ENCODE data around the gene FHL3.

DNA sequence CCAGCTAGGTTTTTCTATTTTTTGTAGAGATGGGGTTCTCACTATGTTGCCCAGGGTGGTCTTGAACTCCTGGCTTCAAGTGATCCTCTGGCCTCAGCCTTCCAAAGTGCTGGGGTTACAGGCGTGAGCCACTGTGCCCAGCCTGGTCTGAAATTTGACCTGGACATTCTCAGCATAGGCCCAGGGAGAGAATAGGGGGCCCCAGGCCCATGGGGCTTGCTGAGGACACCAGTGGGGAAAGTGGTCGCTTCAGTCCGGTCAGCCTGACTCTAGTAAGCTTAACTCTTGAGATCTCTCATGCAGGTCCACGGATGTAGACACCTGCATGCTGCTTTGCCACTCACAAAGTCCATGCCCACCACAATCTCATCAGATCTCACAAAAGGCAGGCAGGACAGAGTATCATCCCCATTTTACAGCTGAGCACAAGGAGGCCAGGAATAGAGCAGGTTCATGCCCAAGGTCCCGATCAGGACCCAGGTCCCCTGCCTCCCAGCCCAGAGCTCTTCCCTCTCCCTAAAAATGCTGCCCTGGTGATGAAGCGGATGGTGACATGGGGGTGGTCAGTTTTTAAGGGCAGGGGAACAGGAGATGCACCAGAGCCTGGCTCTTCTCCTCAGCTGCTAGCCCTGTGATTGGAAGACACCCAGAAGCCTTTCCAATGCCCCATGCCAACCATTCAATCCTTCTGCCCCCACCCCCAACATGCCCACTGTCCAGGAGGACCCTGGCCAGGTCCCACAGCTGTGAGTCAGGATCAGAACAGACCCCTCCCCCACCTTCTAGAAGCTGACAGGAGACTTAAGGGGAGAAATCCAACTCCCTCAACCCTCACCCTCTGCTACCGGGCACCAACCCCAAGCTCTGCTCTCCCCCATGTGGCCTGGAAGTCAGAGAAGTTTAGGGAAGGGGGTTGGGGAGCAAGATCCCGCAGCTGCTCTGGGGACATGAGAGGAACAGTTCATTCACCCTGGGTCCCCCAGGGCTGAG, 1.8 kb downstream of the FHL3 start:
- TF ChIP-seq, protein P1, sequence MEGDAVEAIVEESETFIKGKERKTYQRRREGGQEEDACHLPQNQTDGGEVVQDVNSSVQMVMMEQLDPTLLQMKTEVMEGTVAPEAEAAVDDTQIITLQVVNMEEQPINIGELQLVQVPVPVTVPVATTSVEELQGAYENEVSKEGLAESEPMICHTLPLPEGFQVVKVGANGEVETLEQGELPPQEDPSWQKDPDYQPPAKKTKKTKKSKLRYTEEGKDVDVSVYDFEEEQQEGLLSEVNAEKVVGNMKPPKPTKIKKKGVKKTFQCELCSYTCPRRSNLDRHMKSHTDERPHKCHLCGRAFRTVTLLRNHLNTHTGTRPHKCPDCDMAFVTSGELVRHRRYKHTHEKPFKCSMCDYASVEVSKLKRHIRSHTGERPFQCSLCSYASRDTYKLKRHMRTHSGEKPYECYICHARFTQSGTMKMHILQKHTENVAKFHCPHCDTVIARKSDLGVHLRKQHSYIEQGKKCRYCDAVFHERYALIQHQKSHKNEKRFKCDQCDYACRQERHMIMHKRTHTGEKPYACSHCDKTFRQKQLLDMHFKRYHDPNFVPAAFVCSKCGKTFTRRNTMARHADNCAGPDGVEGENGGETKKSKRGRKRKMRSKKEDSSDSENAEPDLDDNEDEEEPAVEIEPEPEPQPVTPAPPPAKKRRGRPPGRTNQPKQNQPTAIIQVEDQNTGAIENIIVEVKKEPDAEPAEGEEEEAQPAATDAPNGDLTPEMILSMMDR (IDR thresholded peaks at IDR 0.05) = no peak
- TF ChIP-seq POLR2AphosphoS5 (IDR thresholded peaks at IDR 0.05) = no peak
